ENCODE data around the gene EPS8L3.
"Not testable (repeated sequence)": the region's sequence is repeated elsewhere in the genome, so short reads cannot be mapped to it uniquely, and the experiment has no call there.

EPS8L3 gene

GRCh38 chr1:109704173-109704572 is 59.5 kb downstream of the EPS8L3 start:
- no peak for DNase-seq

DNA sequence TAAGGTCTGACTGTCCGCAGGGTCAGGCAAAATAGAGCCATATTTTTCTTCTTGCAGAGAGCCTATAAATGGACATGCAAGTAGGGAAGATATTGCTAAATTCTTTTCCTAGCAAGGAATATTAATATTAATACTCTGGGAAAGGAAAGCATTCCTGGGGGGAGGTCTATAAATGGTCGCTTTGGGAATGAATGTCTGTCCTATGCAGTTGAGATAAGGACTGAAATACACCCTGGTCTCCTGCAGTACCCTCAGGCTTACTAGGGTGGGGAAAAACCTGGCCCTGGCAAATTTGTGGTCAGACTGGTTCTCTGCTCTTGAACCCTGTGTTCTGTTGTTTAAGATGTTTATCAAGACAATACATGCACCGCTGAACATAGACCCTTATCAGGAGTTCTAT is 60.8 kb downstream of the EPS8L3 start:
- DNase-seq, result not testable (repeated sequence)

All from hematopoietic multipotent progenitor cell treated with erythropoietin and hydrocortisone succinate and interleukin-3 and kit ligand, for 4 days (in vitro differentiated cells).